Measurements from ENCODE around the gene TIMELESS.
"Not testable (repeated sequence)": the region's sequence is repeated elsewhere in the genome, so short reads cannot be mapped to it uniquely, and the experiment has no call there.

The TIMELESS gene

DNA sequence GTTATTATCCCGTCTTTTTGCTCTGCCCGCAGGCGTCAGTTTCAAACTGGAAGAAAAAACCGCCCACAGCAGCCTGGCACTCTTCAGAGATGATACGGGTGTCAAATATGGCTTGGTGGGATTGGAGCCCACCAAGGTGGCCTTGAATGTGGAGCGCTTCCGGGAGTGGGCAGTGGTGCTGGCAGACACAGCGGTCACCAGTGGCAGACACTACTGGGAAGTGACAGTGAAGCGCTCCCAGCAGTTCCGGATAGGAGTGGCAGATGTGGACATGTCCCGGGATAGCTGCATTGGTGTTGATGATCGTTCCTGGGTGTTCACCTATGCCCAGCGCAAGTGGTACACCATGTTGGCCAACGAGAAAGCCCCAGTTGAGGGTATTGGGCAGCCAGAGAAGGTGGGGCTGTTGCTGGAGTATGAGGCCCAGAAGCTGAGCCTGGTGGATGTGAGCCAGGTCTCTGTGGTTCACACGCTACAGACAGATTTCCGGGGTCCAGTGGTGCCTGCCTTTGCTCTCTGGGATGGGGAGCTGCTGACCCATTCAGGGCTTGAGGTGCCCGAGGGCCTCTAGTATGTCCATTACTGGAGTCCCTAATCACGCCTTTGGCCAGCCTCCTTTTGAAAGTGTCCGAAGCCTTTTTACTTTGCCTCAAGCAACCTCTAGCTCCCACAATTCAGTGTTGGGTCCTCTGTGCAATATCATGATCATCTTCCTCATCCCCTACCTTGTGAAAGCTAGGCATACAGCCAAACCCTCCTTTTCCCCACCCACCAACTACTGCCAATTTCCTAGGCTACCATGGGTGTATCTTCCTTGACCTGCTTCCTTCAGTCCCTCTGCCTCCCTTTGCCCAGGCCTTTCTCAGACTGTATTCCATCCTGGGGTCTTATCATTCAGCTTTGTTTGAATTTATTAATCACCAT is 20.0 kb upstream of the TIMELESS start:
- DNase-seq (ENCODE audit: low read depth in 2 of 2, low spot score in 1 of 2), result no peak

DNA sequence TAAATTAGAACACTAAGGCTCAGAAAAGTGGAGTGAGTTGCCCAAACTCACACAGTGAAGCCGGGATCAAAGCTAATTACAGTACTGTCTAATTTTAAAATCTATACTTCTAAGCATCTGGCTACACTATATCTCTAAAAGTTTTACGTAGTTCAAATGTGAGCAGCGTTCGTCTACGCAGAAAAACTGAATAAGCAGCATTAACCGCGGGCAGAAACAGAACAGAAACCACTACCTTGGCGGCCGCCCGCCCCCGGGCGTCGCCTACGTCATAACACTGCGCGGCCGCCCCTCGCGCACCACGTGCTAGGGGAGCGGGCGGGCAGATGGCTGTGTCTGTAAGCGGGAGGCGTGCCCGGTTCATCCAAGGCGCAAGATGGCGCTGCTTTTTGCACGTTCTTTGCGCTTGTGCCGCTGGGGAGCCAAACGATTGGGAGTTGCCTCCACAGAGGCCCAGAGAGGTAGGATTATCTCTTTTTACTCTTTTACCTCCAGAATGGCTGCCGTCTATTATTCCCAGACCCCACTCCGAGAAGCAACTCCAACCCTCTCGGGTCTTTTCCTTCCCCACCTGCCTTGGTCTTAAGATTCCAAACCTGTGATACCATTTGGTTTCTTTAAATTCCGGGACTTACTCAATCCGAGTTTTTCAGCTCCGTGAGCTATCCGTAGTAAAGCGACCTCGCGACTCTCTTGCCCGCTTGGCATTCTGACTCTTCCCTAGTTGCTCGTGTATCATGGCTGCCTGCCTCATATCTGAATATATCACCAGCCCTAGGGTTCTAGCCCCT is 19.2 kb upstream of the TIMELESS start, which contains the start of gene SPRYD4:
SPRYD4 (plus strand) TSS at position 363 of the 791 bp plus-strand sequence; CDS start at position 377, 14 bp downstream.
- DNase-seq (ENCODE audit: low read depth in 2 of 2, low spot score in 1 of 2), result peak; percentile 85 to 87

DNA sequence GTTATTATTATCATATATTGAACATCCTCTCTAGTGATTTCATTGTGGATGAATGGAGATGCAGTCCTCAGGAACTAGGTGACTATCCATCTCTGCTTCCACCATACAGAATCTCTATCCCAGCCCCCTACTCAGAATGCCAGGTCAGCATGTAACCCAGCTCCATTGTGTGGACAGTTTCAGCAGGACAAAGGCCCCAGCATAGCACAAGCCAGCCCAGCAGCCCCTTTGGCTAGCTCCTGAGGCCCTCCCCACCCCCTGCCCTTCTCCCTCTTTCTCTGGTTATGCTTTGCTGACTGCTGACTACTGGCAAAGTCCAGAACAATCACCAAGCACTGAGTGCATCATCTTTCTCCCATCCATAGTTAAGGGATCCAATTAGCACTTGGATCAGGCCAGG is 13.3 kb upstream of the TIMELESS start:
- no peak for DNase-seq (ENCODE audit: low read depth in 2 of 2, low spot score in 1 of 2)

DNA sequence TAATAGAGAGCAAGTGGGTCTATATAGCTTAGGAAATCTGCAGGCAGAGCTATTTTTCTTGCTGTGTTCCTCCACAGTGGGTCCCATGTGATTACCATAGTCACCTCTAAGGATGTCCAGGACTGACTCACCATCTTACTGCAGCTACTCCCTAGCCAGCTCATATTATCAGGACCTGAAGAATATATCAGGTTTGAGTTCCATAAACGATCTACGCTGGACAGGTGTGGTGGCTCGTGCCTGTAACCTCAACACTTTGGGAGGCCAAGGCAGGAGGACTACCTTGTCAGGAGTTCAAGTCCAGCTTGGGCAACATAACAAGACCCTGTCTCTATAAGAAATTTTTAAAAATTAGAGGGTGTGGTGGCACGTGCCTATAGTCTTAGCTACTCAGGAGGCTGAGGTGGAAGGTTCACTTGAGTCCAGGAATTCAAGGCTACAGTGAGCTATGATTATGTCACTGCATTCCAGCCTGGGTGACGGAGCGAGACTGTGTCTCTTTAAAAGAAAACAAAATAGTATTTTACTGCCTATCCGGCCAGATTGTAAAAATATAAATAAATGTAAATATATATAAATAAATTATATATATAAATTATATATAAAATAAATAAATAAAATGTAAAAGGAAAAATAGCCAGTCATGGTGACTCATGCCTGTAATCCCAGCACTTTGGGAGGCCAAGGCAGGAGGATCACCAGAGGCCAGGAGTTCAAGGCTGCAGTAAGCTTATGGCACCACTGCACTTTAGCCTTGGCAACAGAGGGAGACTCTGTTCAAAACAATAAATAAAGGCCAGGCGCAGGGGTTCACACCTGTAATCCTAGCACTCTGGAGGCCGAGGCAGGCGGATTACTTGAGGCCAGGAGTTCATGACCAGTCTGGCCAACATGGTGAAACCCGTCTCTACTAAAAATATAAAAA is 12.3 kb upstream of the TIMELESS start:
- DNase-seq (ENCODE audit: low read depth in 2 of 2, low spot score in 1 of 2), result no peak

DNA sequence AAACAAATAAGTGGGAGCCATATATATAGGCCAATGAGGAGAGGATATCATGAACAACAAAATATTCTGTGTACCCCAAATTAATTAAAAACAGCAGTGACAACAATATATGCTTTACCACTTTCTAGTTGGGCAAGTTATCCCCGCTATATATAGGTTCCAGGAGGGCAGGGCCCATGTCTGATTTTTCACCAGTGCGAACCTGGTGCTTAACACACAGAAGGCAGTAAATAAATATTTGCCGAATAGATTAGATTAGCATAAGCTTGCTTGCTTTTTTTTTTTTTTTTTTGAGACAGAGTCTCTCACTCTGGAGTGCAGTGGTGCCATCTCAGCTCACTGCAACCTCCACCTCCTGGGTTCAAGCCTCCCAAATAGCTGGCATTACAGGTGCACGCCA is 8.6 kb upstream of the TIMELESS start:
- no peak for DNase-seq (ENCODE audit: low read depth in 2 of 2, low spot score in 1 of 2)

DNA sequence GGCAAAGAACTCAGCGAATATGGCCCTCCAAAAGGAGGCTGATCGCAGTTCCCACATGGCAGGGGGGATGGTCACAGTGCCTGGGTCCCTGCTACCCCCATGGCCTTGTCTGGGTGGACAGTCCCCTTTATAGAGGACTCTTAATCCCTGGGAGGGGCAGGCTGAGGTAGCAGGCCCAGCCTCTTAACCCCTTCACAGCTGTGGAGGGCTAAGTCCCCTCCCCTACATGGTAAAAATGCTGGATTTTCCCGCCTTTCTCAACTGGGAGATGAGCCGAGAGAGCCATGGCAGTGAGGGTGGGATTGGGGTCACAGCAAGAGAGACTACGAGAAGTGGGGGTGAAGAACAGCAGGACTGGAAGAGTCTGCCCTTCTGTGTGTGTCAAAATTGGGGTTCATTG is 5.3 kb upstream of the TIMELESS start, which contains the start of gene MIP:
MIP (minus strand) TSS at position 101 of the 400 bp plus-strand sequence; CDS start at position 57, 44 bp downstream.
- no peak for DNase-seq (ENCODE audit: low read depth in 2 of 2, low spot score in 1 of 2)

DNA sequence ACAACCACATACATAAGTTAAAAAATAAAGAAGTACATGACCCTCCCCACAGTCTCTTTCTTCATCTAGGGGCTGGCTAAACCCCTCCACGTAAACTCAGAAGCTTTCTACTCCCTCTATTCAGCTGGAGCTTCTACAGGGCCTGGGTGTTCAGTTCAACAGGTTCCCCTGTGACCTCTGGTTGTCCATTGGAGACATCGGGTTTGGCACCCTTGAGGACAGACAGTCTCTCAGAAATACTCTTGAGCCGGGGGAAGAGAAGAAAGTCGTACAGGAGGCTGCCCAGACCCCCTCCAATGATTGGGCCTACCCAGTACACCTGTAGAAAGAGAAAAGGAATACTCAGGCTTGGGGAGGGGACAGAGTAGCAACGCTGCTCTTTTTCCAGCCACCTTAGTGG is 1.9 kb upstream of the TIMELESS start:
- DNase-seq (ENCODE audit: low read depth in 2 of 2, low spot score in 1 of 2), result no peak

DNA sequence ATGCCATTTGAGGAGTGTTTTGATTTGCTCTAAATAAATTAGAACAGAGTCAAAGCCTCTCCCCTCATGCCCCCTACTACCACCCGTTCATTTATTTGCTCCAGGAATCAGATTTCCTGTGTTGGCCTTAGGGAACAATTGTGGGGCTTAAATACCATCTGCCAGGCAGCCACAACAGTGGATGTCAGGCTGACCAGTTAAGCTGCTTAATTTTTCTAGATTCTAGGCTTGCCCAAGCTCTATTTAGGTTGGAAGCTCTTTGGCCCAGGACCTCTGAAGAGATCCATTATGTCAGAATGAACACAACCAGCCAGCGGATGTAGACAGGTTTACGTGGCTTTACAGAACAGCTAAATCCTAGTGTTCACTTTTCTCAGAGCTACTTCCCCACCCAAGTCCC is 1.0 kb upstream of the TIMELESS start:
- DNase-seq (ENCODE audit: low read depth in 2 of 2, low spot score in 1 of 2), result no peak

DNA sequence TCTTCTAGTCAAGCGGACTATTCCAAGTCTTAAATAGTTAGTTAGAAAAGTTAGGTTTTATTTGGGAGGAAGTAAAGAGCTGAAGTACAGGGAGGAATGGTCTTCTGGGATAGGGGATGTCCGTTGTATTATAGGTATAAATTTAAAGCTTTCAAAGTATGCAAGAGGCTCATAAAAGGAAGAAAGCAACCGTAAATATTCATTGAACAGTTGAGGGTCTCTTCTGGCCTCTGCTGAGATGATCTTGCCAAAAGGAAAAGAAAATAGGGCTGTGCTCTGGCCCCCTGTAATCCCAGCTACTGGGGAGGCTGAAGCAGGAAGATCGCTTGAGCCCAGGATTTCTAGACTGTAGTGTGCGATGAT is 377 bp upstream of the TIMELESS start:
- no peak for DNase-seq (ENCODE audit: low read depth in 2 of 2, low spot score in 1 of 2)

DNA sequence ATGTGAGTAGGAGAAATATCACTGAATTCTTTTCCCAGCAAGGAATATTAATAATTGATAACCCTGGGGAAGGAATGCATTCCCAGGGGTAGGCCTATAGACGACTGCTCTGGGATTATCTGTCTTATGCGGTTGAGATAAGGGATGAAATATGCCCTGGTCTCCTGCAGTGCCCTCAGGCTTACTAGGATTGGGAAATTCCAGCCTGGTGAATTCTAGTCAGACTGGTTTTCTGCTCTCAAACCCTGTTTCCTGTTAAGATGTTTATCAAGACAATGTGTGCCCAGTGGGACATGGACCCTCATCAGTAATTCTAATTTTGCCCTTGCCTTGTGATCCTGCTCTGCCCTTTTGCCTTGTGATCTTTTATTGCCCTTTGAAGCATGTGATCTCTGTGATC is 6.0 kb downstream of the TIMELESS start:
- DNase-seq (ENCODE audit: low read depth in 2 of 2, low spot score in 1 of 2), result not testable (repeated sequence)

DNA sequence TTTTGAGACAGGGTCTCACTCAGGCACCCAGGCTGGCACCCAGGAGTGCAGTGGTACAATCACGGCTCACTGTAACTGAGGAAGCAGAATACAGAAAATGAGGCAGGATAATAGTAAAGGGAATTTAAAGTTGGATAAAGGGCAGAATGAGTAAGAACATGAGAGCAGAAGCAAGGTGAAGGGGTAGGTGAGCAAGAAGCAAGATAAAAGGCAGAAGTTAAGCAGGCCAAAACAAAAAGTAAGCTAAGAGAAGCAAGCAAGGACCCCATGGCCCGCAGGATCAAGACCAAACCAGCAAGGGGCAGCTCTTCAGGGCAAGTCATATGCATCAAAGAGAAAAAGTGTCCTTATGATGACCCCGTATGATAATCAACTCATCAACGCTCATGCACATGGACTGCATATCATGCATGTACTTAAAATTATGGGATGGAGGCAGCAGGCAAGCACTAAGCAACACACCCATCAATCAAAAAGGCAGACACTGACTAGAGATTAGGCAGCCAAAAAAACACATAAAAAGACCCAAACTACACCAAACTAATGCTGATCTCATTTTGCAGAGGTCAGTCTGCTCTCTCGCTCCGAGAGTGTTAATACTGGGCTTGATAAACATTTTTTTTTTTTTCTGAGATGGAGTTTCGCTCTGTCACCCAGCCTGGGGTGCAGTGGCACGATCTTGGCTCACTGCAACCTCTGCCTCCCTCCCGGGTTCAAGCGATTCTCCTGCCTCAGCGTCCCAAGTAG is 11.6 kb downstream of the TIMELESS start:
- no peak for DNase-seq (ENCODE audit: low read depth in 2 of 2, low spot score in 1 of 2)

DNA sequence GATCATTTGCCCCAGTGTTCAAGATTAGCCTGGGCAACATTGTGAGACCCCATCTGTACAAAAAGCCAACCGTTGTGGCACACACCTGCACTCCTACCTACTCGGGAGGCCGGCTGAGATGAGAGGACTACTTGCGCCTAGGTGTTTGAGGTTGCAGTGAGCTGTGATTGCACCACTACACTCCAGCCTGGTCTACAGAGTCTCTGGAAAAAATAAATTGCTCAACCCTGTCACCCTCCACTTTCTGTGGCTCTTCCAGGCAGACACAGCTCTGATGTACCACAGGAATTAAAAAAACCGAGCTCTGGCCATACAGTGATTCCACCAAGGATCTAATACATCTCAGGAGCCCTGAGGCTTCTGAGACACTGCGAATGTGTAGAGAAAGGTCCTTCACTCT is 14.4 kb downstream of the TIMELESS start:
- no peak for DNase-seq (ENCODE audit: low read depth in 2 of 2, low spot score in 1 of 2)

DNA sequence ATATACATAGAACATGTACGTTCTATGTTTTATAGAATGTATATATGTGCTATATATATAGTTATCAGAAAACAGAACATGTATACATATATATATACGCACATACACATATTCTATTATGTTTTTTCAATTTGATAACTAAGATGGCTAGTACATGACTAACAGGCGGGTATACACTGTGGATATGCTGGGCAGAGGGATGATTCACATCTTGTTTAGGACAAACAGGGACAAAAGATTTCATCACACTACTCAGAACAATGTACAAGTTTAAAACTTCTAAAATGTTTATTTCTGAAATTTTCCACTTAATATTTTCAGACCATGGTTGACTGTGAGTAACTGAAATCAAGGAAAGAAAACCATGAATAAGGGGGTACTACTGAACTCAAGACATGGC is 17.4 kb downstream of the TIMELESS start:
- no peak for DNase-seq (ENCODE audit: low read depth in 2 of 2, low spot score in 1 of 2)

DNA sequence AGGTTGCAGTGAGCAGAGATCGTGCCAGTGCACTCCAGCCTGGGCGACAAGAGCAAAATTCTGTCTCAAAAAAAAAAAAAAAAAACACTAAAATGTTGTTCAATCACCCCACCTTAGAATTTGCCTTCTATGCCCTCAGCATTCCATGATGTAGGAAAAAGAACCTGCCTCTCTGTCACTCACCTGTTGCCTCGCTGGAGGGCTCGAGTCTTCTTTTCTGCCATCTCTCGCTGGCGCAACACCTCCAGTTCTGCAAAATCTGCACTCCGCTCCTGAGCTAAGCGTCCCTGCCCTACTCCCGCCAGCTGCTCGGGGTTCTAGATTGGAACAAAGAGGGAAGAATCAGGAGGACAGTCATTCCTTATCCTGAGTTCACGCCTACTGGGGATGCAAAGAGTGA is 17.9 kb downstream of the TIMELESS start:
- no peak for DNase-seq (ENCODE audit: low read depth in 2 of 2, low spot score in 1 of 2)

DNA sequence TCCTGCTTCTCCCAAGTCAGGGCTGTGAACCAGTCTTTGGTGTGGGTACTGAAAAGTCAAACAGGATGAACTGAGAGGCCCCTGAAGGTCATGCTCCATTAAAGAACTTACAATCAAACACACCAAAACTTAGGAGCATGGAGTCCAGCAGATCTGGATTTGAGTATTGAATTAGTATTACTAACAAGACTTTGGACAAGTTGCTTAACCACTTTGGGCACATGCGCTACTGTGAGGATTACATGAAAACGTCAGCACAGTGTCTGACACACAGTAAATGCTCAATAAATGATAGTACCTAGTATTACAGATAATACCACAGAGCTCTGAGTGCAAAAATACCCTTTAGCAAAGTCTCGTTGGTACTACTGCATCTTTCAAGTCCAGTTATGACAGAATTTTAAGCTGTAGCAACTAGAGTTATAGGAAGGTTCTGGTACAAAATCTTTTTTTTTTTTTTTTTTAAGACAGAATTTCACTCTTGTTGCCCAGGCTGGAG is 23.2 kb downstream of the TIMELESS start:
- no peak for DNase-seq (ENCODE audit: low read depth in 2 of 2, low spot score in 1 of 2)

DNA sequence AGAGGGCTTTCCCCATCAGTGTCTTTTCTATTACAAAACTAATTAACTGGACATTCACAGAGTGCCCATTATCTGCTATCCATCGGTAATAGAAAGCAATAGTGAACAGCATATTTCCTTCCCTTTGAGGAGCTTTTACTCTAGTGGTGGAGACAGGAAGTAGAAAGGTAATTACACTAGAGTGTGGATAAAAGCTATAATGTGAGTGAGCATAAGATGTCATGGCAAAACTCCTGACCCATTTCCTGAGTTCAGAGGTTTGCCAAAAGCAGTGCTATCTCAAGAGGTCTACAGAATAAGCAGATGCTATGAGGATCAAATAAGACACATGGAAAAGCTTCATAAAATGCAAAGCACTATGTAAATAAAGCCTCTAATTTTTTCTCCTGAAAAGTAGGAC is 24.0 kb downstream of the TIMELESS start:
- DNase-seq (ENCODE audit: low read depth in 2 of 2, low spot score in 1 of 2), result no peak

DNA sequence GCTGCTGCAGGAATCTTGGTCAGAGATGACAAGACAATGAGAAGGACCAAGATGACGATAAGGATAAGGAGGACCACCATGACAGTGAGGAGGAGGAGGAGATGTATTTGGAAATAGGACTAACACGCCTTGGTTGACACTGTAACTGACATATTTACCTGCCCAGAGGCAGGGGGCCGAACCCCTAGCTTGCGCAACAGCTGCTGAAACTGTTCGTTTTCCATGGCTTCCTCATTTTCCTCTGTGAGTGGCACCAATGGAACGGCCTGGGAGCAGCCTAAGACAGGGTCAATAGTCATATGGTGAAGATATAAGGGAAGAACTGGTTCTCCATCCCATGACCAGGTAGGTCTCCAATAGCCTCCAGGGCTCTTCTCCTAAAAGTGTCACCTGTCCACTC is 28.8 kb downstream of the TIMELESS start:
- no peak for DNase-seq (ENCODE audit: low read depth in 2 of 2, low spot score in 1 of 2)

DNA sequence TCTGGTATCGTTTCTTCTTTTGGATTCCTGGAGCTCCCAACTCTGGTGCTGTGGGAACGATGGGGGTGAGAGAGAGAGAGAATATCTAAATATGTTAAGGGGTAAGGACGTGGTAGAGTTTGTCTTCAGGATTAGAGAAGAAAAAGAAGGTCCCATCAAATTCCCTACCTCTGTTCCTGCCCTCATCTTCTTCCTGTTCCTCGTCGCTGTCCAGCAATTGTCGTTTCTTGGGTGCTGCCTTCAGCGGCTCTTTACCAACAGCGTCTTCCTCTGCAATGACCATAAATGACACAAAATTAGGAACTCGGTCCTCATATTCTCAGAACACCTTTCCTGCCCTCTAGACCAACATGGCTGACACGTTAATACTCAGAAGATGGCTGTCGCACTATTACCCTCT is 31.5 kb downstream of the TIMELESS start:
- DNase-seq (ENCODE audit: low read depth in 2 of 2, low spot score in 1 of 2), result no peak

DNA sequence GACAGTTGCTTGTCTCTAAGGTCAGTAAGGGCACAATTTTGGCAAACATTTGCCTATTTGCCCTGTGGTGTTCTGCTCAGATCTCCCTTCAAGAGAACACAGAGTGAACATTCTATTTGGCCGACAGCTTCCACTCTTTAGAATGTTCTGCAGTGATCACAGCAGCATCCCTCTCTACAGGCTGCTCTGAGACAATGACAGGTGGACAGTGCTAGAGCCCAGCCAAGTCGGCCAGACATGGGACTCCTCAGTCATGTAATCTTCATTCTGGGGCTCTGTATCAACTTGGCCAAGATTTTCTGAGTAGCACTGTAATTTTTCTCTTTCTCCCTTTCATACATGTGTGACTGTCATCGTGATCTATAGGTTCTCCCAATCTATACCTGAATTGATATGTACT is 34.8 kb downstream of the TIMELESS start:
- DNase-seq (ENCODE audit: low read depth in 2 of 2, low spot score in 1 of 2), result no peak

DNA sequence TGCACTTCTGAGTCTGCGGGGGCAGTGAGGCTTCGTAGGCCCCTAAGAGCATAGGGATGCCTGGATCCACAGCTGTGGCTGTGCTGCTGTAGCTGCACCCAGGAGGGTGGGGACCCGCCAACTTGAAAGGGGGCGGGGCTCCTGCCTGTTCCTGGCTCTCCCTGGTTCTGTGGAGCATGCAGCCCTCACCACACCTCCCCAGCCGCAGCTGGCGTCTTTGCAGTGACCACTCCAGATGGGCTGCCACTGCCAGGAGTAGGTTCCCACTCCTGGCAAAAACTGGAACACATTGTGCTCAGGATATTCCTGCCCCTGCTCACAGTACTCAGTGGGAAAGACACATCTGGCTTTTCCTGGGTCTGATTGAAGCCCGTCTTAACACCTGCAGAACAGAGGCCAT is 35.8 kb downstream of the TIMELESS start:
- DNase-seq (ENCODE audit: low read depth in 2 of 2, low spot score in 1 of 2), result no peak
